ENCODE results near the gene KCNS1. TPM values are rescaled to one million over a fixed set of nuclear protein-coding genes. Genes with fewer than 3 reads are reported as not detected.

KCNS1 gene
- total RNA-seq, 1 donor = 0.86 TPM

DNA sequence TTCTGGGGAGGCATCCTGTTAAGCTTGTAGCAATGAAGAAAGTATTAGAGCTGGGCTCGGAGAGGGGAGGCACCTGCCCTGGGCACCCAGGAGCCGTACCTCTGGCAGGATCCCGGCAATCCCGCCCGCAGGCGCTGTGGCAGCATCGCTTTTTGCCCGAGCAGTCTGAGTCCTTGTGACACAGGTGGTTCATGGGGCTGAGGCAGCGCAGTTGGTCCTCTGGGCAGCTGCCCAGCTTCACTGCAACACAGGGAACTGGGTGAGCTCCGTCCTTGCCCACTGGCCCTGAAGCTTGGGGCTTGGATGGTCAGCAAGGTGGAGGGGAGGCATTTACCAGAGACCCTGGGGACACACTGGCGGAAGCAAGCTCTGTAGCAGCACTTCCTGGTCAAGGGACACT is 9.4 kb upstream of the KCNS1 start:
- no peak for DNase-seq (ENCODE audit: low read depth)
- TF ChIP-seq, protein P1, sequence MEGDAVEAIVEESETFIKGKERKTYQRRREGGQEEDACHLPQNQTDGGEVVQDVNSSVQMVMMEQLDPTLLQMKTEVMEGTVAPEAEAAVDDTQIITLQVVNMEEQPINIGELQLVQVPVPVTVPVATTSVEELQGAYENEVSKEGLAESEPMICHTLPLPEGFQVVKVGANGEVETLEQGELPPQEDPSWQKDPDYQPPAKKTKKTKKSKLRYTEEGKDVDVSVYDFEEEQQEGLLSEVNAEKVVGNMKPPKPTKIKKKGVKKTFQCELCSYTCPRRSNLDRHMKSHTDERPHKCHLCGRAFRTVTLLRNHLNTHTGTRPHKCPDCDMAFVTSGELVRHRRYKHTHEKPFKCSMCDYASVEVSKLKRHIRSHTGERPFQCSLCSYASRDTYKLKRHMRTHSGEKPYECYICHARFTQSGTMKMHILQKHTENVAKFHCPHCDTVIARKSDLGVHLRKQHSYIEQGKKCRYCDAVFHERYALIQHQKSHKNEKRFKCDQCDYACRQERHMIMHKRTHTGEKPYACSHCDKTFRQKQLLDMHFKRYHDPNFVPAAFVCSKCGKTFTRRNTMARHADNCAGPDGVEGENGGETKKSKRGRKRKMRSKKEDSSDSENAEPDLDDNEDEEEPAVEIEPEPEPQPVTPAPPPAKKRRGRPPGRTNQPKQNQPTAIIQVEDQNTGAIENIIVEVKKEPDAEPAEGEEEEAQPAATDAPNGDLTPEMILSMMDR (IDR thresholded peaks at IDR 0.05; ENCODE audit: insufficient read depth, low read depth, low read length) = no peak

GRCh38 chr20:45109634-45110033 is 8.7 kb upstream of the KCNS1 start:
- no peak overlapping the region for H3K4me3 ChIP-seq (ENCODE audit: low read depth, low read length)
- DNase-seq (ENCODE audit: low read depth) = no peak
- TF ChIP-seq, protein P1 (IDR thresholded peaks at IDR 0.05; ENCODE audit: insufficient read depth, low read depth, low read length) = no peak

More for the DNA sequence above, 9.4 kb upstream of the KCNS1 start:
- no peak overlapping the region for H3K4me3 ChIP-seq (ENCODE audit: low read depth, low read length)

DNA sequence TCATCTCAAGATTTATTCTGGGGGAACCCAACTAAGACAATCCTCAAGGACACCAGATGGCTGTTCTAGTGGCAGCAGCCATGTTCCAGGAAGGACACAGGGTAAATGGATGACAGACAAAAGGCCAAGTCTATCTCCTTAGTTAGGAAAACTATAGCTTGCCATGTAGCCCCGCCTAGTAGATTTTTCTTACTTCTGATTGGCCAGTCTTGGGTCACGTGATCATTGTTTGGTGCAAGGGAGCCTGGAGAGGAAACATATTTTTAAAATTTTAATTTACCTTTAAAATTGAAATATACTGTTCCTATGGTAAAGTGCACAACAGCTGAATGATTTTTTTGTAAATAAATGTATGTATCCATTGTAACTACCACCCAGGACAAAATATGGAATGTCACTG is 4.4 kb upstream of the KCNS1 start:
- TF ChIP-seq, protein P1 (IDR thresholded peaks at IDR 0.05; ENCODE audit: insufficient read depth, low read depth, low read length) = no peak
- no peak for DNase-seq (ENCODE audit: low read depth)
- H3K4me3 ChIP-seq (ENCODE audit: low read depth, low read length) = no peak overlapping the region

DNA sequence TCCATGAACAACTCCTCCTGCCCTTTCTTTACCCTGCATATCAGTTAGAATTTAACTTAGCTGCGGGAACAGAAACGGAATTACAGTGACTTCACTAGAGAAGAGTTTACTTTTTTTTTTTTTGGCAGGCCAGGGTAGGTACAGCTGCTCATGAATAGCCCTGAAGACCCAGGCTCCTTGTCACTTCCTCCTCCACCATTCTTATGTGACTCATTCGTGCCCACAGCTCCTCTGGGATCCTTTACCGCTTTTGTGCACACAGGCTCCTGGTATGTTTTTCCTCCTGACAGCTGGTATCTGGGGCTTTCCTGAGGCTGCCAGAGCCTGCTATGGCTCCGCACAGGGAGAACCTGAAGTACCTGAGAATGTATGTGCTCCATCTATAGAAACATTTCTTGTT is 3.9 kb upstream of the KCNS1 start:
- no peak overlapping the region for H3K4me3 ChIP-seq (ENCODE audit: low read depth, low read length)
- DNase-seq (ENCODE audit: low read depth) = peak; percentile 7
- TF ChIP-seq, protein P1 (IDR thresholded peaks at IDR 0.05; ENCODE audit: insufficient read depth, low read depth, low read length) = no peak

GRCh38 chr20:45103072-45103471 is 2.1 kb upstream of the KCNS1 start:
- DNase-seq (ENCODE audit: low read depth) = no peak
- TF ChIP-seq, protein P1 (IDR thresholded peaks at IDR 0.05; ENCODE audit: insufficient read depth, low read depth, low read length) = no peak
- no peak overlapping the region for H3K4me3 ChIP-seq (ENCODE audit: low read depth, low read length)

- no peak overlapping the region for H3K4me3 ChIP-seq (ENCODE audit: low read depth, low read length)
- no peak for DNase-seq (ENCODE audit: low read depth)
- TF ChIP-seq, protein P1 (IDR thresholded peaks at IDR 0.05; ENCODE audit: insufficient read depth, low read depth, low read length) = no peak
Observed at GRCh38 chr20:45101333-45101850, 465 bp upstream of the KCNS1 start.
